Uterus (tissue), 2 donors: Measurements from ENCODE around the gene RFC4.

ENCODE experiments used
- POLR2A ChIP-seq, 2 donors: fragments of 450-650 bp; IDR thresholded peaks; one replicate each; pipeline ENCODE4 v1.6.1; 2016; ENCODE audit warnings: antibody characterized with exemption in 2 of 2, mild to moderate bottlenecking in 1 of 2, moderate library complexity in 1 of 2
- TF ChIP-seq, protein P1 (sequence below), 4 experiments: fragments of 200-600 bp in 2 of 4; fragments of 450-650 bp in 2 of 4; sonication (generic) in 2 of 4; IDR thresholded peaks; one replicate each; pipeline ENCODE4 v1.5.1; 2016 to 2019; ENCODE audit warnings: antibody characterized with exemption in 4 of 4, mild to moderate bottlenecking in 2 of 4, moderate library complexity in 1 of 4

DNA sequence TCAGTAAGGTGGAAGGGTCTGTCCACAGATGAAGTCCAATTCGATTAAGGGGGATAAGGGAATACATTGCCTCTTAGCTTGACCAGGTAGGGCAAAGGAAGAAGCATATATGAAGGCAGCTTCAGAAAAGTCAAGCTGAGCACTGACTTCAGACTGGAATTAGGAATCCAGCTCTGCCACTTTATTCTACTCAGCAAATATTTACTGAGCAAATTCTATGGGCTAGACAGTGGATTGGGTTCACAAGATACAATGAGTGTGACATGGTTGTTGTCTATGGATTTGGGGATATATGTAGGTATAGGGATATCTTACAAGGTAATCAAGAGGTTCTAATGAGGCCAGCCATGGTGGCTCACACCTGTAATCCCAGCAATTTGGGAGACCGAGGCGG, 36.8 kb upstream of the RFC4 start:
- TF ChIP-seq, protein P1, sequence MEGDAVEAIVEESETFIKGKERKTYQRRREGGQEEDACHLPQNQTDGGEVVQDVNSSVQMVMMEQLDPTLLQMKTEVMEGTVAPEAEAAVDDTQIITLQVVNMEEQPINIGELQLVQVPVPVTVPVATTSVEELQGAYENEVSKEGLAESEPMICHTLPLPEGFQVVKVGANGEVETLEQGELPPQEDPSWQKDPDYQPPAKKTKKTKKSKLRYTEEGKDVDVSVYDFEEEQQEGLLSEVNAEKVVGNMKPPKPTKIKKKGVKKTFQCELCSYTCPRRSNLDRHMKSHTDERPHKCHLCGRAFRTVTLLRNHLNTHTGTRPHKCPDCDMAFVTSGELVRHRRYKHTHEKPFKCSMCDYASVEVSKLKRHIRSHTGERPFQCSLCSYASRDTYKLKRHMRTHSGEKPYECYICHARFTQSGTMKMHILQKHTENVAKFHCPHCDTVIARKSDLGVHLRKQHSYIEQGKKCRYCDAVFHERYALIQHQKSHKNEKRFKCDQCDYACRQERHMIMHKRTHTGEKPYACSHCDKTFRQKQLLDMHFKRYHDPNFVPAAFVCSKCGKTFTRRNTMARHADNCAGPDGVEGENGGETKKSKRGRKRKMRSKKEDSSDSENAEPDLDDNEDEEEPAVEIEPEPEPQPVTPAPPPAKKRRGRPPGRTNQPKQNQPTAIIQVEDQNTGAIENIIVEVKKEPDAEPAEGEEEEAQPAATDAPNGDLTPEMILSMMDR (IDR thresholded peaks at IDR 0.05): no peak
- no peak for TF ChIP-seq POLR2A (IDR thresholded peaks at IDR 0.05)
